KMS-11 (cell line): ENCODE results near the gene LRRC4.

ENCODE experiments used
- H2AFZ ChIP-seq: fragments of 200-600 bp; sonication (generic); 2 replicates; pipeline ENCODE4 v1.6.1; 2016; ENCODE audit warnings: antibody characterized with exemption, mixed run types, low read depth
- H3K27ac ChIP-seq: fragments of 200-600 bp; sonication (generic); 2 replicates; pipeline ENCODE4 v1.6.1; 2016; ENCODE audit warnings: mild to moderate bottlenecking, mixed run types
- H3K27me3 ChIP-seq: fragments of 200-600 bp; sonication (generic); 2 replicates; pipeline ENCODE4 v1.6.1; 2017; ENCODE audit warnings: mild to moderate bottlenecking, low read depth, mixed run types, moderate library complexity; ENCODE audit not compliant: insufficient read depth
- H3K36me3 ChIP-seq: fragments of 200-600 bp; sonication (generic); 2 replicates; pipeline ENCODE4 v1.6.1; 2017; ENCODE audit warnings: mild to moderate bottlenecking, mixed run types; ENCODE audit not compliant: insufficient read depth
- H3K4me1 ChIP-seq: fragments of 200-600 bp; sonication (generic); 2 replicates; pipeline ENCODE4 v1.6.1; 2016; ENCODE audit warnings: mild to moderate bottlenecking, low read depth, mixed run types; ENCODE audit not compliant: poor library complexity, severe bottlenecking
- H3K4me2 ChIP-seq: fragments of 200-600 bp; sonication (generic); 2 replicates; pipeline ENCODE4 v1.7.0; 2016; ENCODE audit warnings: mild to moderate bottlenecking, mixed run types
- H3K4me3 ChIP-seq: fragments of 200-600 bp; sonication (generic); IDR thresholded peaks from 2 replicates; pipeline ENCODE4 v1.6.1; 2017; ENCODE audit warnings: low read depth, low read length, mixed read lengths; ENCODE audit not compliant: insufficient read depth
- H3K79me2 ChIP-seq: fragments of 200-600 bp; sonication (generic); 2 replicates; pipeline ENCODE4 v1.6.1; 2016; ENCODE audit warnings: low read depth, mixed run types; ENCODE audit not compliant: insufficient read depth
- H3K9ac ChIP-seq: fragments of 200-600 bp; sonication (generic); 2 replicates; pipeline ENCODE4 v1.6.1; 2016; ENCODE audit warnings: mild to moderate bottlenecking, mixed run types
- H4K20me1 ChIP-seq: fragments of 200-600 bp; sonication (generic); 2 replicates; pipeline ENCODE4 v1.6.1; 2016; ENCODE audit warnings: mild to moderate bottlenecking, mixed run types; ENCODE audit not compliant: insufficient read depth
- TF ChIP-seq, protein P1 (sequence below): fragments of 200-600 bp; sonication (generic); conservative IDR thresholded peaks from 2 replicates; pipeline ENCODE4 v1.6.1; 2017; ENCODE audit warnings: low read depth, mild to moderate bottlenecking, antibody characterized with exemption, low read length, moderate library complexity, mixed read lengths

The LRRC4 gene

DNA sequence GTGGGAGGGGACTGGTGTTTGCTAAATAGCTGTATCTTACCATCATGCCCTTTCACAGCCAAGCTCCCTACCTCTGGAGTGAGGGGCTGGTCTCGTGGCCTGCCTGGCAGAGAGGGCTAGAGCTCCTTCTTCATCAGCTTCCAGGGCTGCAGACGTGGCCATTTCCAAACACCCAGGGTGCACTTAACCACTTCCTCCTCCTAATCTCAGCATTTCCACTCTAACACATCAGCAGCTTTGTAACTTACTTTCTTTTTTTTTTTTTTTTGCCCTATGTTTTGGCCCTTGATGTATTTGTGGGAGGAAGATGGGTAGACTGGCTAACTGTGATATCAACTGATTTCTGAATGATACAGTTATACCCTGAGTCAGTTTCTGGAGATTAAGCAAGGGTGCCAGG is 27.4 kb downstream of the LRRC4 start:
- H3K27ac ChIP-seq: no peak overlapping the region
- H3K9ac ChIP-seq: no peak overlapping the region
- H4K20me1 ChIP-seq: peaks cover 4% of the 10 kb centered on the region; the same call in 1 of the 2 replicates
- H3K36me3 ChIP-seq: no peaks in the 10 kb centered on the region
- H3K27me3 ChIP-seq: no peaks in the 10 kb centered on the region
- H3K4me1 ChIP-seq: peaks cover 21% of the 10 kb centered on the region
- no peak overlapping the region for H2AFZ ChIP-seq
- no peaks in the 10 kb centered on the region for H3K79me2 ChIP-seq
- no peak overlapping the region for H3K4me2 ChIP-seq
- TF ChIP-seq, protein P1, sequence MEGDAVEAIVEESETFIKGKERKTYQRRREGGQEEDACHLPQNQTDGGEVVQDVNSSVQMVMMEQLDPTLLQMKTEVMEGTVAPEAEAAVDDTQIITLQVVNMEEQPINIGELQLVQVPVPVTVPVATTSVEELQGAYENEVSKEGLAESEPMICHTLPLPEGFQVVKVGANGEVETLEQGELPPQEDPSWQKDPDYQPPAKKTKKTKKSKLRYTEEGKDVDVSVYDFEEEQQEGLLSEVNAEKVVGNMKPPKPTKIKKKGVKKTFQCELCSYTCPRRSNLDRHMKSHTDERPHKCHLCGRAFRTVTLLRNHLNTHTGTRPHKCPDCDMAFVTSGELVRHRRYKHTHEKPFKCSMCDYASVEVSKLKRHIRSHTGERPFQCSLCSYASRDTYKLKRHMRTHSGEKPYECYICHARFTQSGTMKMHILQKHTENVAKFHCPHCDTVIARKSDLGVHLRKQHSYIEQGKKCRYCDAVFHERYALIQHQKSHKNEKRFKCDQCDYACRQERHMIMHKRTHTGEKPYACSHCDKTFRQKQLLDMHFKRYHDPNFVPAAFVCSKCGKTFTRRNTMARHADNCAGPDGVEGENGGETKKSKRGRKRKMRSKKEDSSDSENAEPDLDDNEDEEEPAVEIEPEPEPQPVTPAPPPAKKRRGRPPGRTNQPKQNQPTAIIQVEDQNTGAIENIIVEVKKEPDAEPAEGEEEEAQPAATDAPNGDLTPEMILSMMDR: no peak
- H3K4me3 ChIP-seq: no peak overlapping the region

DNA sequence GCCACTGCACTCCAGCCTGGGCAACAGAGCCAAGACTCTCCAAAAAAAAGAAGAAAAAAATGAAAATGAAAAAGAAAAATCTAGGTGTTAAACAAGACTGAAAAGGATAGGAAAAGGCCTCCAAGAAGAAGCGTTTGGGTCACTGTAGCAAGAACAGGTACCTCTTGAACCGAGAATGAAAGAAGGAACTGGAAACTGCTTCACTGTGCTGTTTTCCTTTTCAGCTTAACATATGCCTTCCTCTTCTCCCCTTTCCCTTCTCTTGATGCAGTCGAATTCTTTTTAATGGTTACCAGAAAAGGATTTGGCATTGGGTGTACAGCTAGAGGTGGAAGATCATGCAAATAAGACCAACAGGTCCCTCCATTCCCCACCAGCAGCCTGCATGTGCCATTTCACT is 28.1 kb downstream of the LRRC4 start:
- no peak overlapping the region for H3K4me2 ChIP-seq
- H3K4me3 ChIP-seq: no peak overlapping the region

DNA sequence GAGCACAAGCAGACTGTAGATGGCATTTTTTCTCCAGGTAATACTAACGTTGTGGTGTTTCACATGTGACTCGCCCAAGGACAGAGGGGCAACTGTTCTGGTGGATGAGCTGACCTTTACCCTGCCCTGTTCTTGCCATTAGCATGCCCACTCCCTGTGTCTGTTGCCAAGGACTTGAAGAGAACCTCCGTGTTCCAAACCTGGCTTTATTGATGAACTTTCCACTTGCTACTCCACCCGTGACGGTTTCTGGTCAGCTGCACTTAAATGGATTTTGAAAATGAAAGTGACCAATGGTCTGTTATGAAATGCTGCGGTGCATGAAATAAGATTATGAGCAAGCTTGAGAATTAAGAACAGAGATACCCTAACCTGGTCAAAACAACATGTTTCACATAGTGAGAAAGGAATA is 30.4 kb downstream of the LRRC4 start:
- H3K4me1 ChIP-seq: peaks cover 21% of the 10 kb centered on the region
- no peak overlapping the region for H3K27ac ChIP-seq
- H3K4me3 ChIP-seq: no peak overlapping the region
- H3K4me2 ChIP-seq: no peak overlapping the region
- H3K79me2 ChIP-seq: no peaks in the 10 kb centered on the region
- no peaks in the 10 kb centered on the region for H3K27me3 ChIP-seq
- peaks cover 4% of the 10 kb centered on the region; the same call in 1 of the 2 replicates for H4K20me1 ChIP-seq
- no peaks in the 10 kb centered on the region; the same call in 1 of the 2 replicates for H3K36me3 ChIP-seq
- no peak overlapping the region for H3K9ac ChIP-seq
- TF ChIP-seq, protein P1: no peak
- no peak overlapping the region for H2AFZ ChIP-seq

More for the DNA sequence above, 28.1 kb downstream of the LRRC4 start:
- no peaks in the 10 kb centered on the region for H3K27me3 ChIP-seq
- H3K36me3 ChIP-seq: no peaks in the 10 kb centered on the region
- TF ChIP-seq, protein P1: no peak
- no peak overlapping the region for H3K9ac ChIP-seq
- H3K27ac ChIP-seq: no peak overlapping the region
- H4K20me1 ChIP-seq: peaks cover 4% of the 10 kb centered on the region; the same call in 1 of the 2 replicates
- no peaks in the 10 kb centered on the region for H3K79me2 ChIP-seq
- peaks cover 21% of the 10 kb centered on the region for H3K4me1 ChIP-seq
- no peak overlapping the region for H2AFZ ChIP-seq

DNA sequence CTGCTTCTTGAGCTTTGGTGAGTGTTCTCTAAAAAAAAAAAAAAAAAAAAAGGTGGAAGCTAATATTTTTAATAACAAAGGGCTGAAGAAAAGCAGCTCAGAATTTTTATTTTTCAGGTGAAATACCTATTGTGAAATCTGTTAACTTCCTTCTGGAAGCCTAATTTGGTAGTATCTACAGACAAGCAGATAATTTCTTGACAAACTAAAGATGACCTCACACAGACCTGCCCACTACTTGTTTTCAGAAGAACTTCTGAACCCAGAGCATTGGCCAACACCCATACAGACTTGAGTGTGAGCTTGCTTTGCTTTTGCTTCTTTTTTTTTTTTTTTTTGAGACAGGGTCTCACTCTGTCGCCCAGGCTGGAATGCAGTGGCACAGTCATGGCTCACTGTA is 31.2 kb downstream of the LRRC4 start:
- H3K4me1 ChIP-seq: peaks cover 21% of the 10 kb centered on the region
- no peak overlapping the region for H3K4me3 ChIP-seq
- no peak overlapping the region for H3K9ac ChIP-seq
- H3K36me3 ChIP-seq: no peaks in the 10 kb centered on the region; the same call in 1 of the 2 replicates
- no peak overlapping the region for H2AFZ ChIP-seq
- H4K20me1 ChIP-seq: peaks cover 4% of the 10 kb centered on the region; the same call in 1 of the 2 replicates
- H3K27ac ChIP-seq: no peak overlapping the region
- no peak overlapping the region for H3K4me2 ChIP-seq
- H3K27me3 ChIP-seq: no peaks in the 10 kb centered on the region
- TF ChIP-seq, protein P1: no peak
- no peaks in the 10 kb centered on the region for H3K79me2 ChIP-seq
